ENCODE results near the gene PASK. TPM values are rescaled to one million over a fixed set of nuclear protein-coding genes. Genes with fewer than 3 reads are reported as not detected.

Gene PASK
- total RNA-seq, 1 experiment from 2014 or later = 80.9 TPM

- no peak for TF ChIP-seq GRHL2 (CRISPR knock-in tag; IDR thresholded peaks at IDR 0.05; ENCODE audit: insufficient replicate concordance, severe bottlenecking)
- no peak for TF ChIP-seq MYBL2 (CRISPR knock-in tag; IDR thresholded peaks at IDR 0.05)
- TF ChIP-seq STAT6 (CRISPR knock-in tag; conservative IDR thresholded peaks at IDR 0.05; ENCODE audit: low read depth) = no peak
- TF ChIP-seq ATF3 (CRISPR knock-in tag; conservative IDR thresholded peaks at IDR 0.05) = no peak
- no peak for TF ChIP-seq ZNF671 (CRISPR knock-in tag; IDR thresholded peaks at IDR 0.05)
- no peak for TF ChIP-seq SMAD4 (CRISPR knock-in tag; IDR thresholded peaks at IDR 0.05)
- TF ChIP-seq ZNF416 (CRISPR knock-in tag; IDR thresholded peaks at IDR 0.05) = no peak
Observed at GRCh38 chr2:241191081-241191480, 41.8 kb upstream of the PASK start (continued).

GRCh38 chr2:241190291-241190981 is 41.2 kb upstream of the PASK start:
- ATAC-seq (no peak), DNase-seq (ENCODE audit: low spot score) (no peak)
- TF ChIP-seq KAT7 (CRISPR knock-in tag; IDR thresholded peaks at IDR 0.05; ENCODE audit: borderline replicate concordance) (no peak), ZNF317 (CRISPR knock-in tag; IDR thresholded peaks at IDR 0.05; ENCODE audit: borderline replicate concordance, low read depth) (no peak), CTCF (IDR thresholded peaks at IDR 0.05) (no peak), ZNF425 (CRISPR knock-in tag; conservative IDR thresholded peaks at IDR 0.05) (no peak), MAX (CRISPR knock-in tag; IDR thresholded peaks at IDR 0.05) (no peak), ZNF281 (CRISPR knock-in tag; IDR thresholded peaks at IDR 0.05) (no peak), SMAD4 (CRISPR knock-in tag; IDR thresholded peaks at IDR 0.05) (no peak), TEAD4 (CRISPR knock-in tag; IDR thresholded peaks at IDR 0.05) (no peak), ARID4B (CRISPR knock-in tag; IDR thresholded peaks at IDR 0.05; ENCODE audit: borderline replicate concordance) (no peak), E2F1 (CRISPR knock-in tag; IDR thresholded peaks at IDR 0.05) (no peak), ZBTB21 (CRISPR knock-in tag; IDR thresholded peaks at IDR 0.05; ENCODE audit: borderline replicate concordance) (no peak), IRF2 (CRISPR knock-in tag; IDR thresholded peaks at IDR 0.05; ENCODE audit: borderline replicate concordance, low read depth) (no peak), NFYB (CRISPR knock-in tag; conservative IDR thresholded peaks at IDR 0.05; ENCODE audit: low read depth) (no peak)
- ChIA-PET CTCF (interaction anchor here (1.4 kb wide), 1 partner anchor 16 kb away, joined by 3 read pairs; no protein-coding TSS in a partner anchor), POLR2A (no interaction called here)
- H3K9me3 Mint-ChIP-seq = no peaks in the 10 kb centered on the region
- H3K27ac Mint-ChIP-seq = no peak overlapping the region
- peaks cover 10% of the 10 kb centered on the region for H3K4me1 Mint-ChIP-seq
- H3K27me3 Mint-ChIP-seq (ENCODE audit: low read depth) = no peaks in the 10 kb centered on the region
- H3K4me3 Mint-ChIP-seq = no peak overlapping the region
- H3K36me3 Mint-ChIP-seq = no peaks in the 10 kb centered on the region
